ENCODE measurements around the gene PEX7. TPM values are rescaled to one million over a fixed set of nuclear protein-coding genes. Genes with fewer than 3 reads are reported as not detected.

The PEX7 gene
- total and polyA plus RNA-seq, 2 of the 8 experiments (the other 6 are each of a cell fraction or from before 2014, with no cell fraction given): 6.4 to 11.0 TPM

DNA sequence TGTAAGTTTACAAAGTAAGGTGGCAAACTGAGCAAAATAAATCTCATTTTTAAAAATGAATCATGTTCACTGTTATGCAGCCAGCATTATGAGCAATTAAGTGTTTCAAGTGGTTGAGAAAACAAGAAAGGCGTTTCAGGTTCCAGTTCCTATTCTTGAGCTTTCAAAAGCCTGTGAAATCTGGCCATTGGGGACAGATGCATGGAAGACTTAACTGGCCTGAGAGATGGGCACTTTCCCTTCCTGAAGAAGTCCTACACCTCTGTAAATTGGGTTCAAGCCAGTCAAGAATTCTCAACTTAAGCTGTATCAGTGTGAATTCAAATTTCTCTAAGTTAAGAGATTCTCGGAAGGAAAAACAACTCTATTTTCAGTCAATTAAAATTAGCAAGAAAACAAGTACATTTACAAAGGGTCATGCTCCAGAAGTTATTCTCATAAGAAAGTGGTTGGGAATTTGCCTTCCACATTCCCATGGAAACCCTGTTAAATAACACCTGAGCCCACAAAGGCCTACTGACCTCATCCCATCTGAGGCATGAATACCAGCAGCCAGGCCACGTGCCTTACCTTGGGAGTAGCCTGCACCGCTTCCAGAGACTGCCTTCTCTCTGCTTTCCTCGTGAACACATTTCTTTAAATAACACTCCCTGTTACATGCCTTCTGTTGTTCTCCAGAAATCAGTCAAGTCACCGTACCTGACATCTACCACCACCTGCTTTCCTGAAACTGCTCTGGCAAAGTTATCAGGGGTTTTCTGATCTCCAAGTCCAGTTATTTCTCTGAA, 49.5 kb upstream of the PEX7 start:
- no peak overlapping the region for H2BK5ac ChIP-seq (ENCODE audit: low read depth, low read length)
- peak overlapping the region; percentile 18; the same call in 1 of the 2 replicates for H3K27ac ChIP-seq (ENCODE audit: low read depth, low read length)
- no peak overlapping the region for H4K8ac ChIP-seq (ENCODE audit: extremely low read depth, insufficient read depth, low read length)
- H3K79me2 ChIP-seq (ENCODE audit: control insufficient read depth in 1 of 2, insufficient read depth in 2 of 2, low read length in 2 of 2): no peaks in the 10 kb centered on the region
- H2AFZ ChIP-seq (ENCODE audit: low read length): peak overlapping the region; percentile 54
- 78% methylated on average over 6 of the region's 6 CpGs; no CpG with 5 or more reads in 1 of the 2 experiments for WGBS, 2 experiments (ENCODE audit: extremely low coverage in 1 of 2, insufficient coverage in 1 of 2, insufficient read length in 1 of 2, insufficient replicate concordance in 2 of 2, low coverage in 1 of 2, low lambda C conversion rate in 2 of 2, missing lambda C conversion rate in 1 of 2)
- H3K23me2 ChIP-seq (ENCODE audit: low read depth, low read length): no peaks in the 10 kb centered on the region
- peak overlapping the region; percentile 85; the same call in 1 of the 2 replicates for H2BK12ac ChIP-seq (ENCODE audit: low read depth, low read length)
- peaks cover 3 to 5% (median 4%) of the 10 kb centered on the region in 4 experiments; a peak in 5 of 7 replicates for H3K4me1 ChIP-seq (replicated peaks in 1 of 4; ENCODE audit: control insufficient read depth in 3 of 4, insufficient read depth in 4 of 4, low read length in 3 of 4)
- no peak overlapping the region for H2BK120ac ChIP-seq (replicated peaks; ENCODE audit: low read depth, low read length)
- H3K14ac ChIP-seq (ENCODE audit: insufficient read length): no peak overlapping the region
- no peak overlapping the region for H3K18ac ChIP-seq (ENCODE audit: extremely low read depth, low read length)
- H3K4me2 ChIP-seq (ENCODE audit: insufficient read depth in 1 of 2, low read depth in 2 of 2, low read length in 2 of 2): no peak overlapping the region
- H3K79me1 ChIP-seq (ENCODE audit: low read depth, low read length): no peaks in the 10 kb centered on the region
- H4K91ac ChIP-seq (replicated peaks; ENCODE audit: insufficient read length, low read length): no peak overlapping the region
- no peak overlapping the region for H2BK15ac ChIP-seq (ENCODE audit: low read length)
- H3K4ac ChIP-seq (replicated peaks; ENCODE audit: insufficient read length, low read depth, low read length): no peak overlapping the region
- no peak for FAIRE-seq
- no peak overlapping the region; the same call in 1 of the 2 replicates for H2AK5ac ChIP-seq (ENCODE audit: low read depth, low read length)
- H3K36me3 ChIP-seq (ENCODE audit: control insufficient read depth in 2 of 4, insufficient read depth in 4 of 4, low read length in 3 of 4): no peaks in the 10 kb centered on the region
- no peak overlapping the region for H4K5ac ChIP-seq (ENCODE audit: insufficient read length, low read depth, low read length)
- no peak overlapping the region for H3K23ac ChIP-seq (ENCODE audit: insufficient read length)
- no peak overlapping the region for H3K4me3 ChIP-seq (ENCODE audit: extremely low read depth in 1 of 4, insufficient read depth in 2 of 4, low read depth in 3 of 4, low read length in 4 of 4)
- no peak for DNase-seq (ENCODE audit: low read depth in 1 of 2, low spot score in 2 of 2)
- no peaks in the 10 kb centered on the region; a peak in 1 of 4 replicates for H3K9me3 ChIP-seq (ENCODE audit: insufficient read depth in 2 of 2, low read depth in 1 of 2, low read length in 1 of 2)
- no peaks in the 10 kb centered on the region for H4K20me1 ChIP-seq (replicated peaks in 1 of 2; ENCODE audit: control insufficient read depth in 1 of 2, insufficient read depth in 2 of 2, low read length in 2 of 2)
- POLR2A ChIA-PET (ENCODE audit: partially characterized antibody): interaction anchor here (1.8 kb wide), 1 partner anchor 12 kb away, joined by 5 read pairs; no protein-coding TSS in a partner anchor
- H3K56ac ChIP-seq (replicated peaks; ENCODE audit: insufficient read length, low read depth, low read length): no peak overlapping the region
- H3K27me3 ChIP-seq (replicated peaks in 1 of 4; ENCODE audit: control insufficient read depth in 3 of 4, extremely low read depth in 1 of 4, insufficient read depth in 3 of 4, low read length in 3 of 4): no peaks in the 10 kb centered on the region
- CTCF ChIA-PET (ENCODE audit: partially characterized antibody): interaction anchor here (0.7 to 1.5 kb wide), 3 partner anchors 10 to 129 kb away, joined by 3 to 4 read pairs (median 3); no protein-coding TSS in a partner anchor
- peak overlapping the region in 1 of 4 experiments; percentile 50; a peak in 1 of 7 replicates for H3K9ac ChIP-seq (replicated peaks in 1 of 4; ENCODE audit: extremely low read depth in 1 of 4, low read depth in 3 of 4, low read length in 3 of 4)
- H2BK20ac ChIP-seq (ENCODE audit: low read length): no peak overlapping the region
- TF ChIP-seq, protein P1, sequence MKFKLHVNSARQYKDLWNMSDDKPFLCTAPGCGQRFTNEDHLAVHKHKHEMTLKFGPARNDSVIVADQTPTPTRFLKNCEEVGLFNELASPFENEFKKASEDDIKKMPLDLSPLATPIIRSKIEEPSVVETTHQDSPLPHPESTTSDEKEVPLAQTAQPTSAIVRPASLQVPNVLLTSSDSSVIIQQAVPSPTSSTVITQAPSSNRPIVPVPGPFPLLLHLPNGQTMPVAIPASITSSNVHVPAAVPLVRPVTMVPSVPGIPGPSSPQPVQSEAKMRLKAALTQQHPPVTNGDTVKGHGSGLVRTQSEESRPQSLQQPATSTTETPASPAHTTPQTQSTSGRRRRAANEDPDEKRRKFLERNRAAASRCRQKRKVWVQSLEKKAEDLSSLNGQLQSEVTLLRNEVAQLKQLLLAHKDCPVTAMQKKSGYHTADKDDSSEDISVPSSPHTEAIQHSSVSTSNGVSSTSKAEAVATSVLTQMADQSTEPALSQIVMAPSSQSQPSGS (IDR thresholded peaks at IDR 0.05; ENCODE audit: low read length): peak; percentile 77; the same call in 1 of the 2 replicates
- TF ChIP-seq CHD2 (IDR thresholded peaks at IDR 0.05; ENCODE audit: low read length) (no peak), POLR2AphosphoS5 (IDR thresholded peaks at IDR 0.05; ENCODE audit: low read depth, low read length) (no peak; the same call in 1 of the 2 replicates), KDM4A (IDR thresholded peaks at IDR 0.05; ENCODE audit: low read depth, low read length, severe bottlenecking) (no peak), SP4 (IDR thresholded peaks at IDR 0.05; ENCODE audit: low read length) (no peak), RFX5 (IDR thresholded peaks at IDR 0.05; ENCODE audit: borderline replicate concordance, low read depth, low read length) (no peak)
- TF ChIP-seq, protein P2, sequence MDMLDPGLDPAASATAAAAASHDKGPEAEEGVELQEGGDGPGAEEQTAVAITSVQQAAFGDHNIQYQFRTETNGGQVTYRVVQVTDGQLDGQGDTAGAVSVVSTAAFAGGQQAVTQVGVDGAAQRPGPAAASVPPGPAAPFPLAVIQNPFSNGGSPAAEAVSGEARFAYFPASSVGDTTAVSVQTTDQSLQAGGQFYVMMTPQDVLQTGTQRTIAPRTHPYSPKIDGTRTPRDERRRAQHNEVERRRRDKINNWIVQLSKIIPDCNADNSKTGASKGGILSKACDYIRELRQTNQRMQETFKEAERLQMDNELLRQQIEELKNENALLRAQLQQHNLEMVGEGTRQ (IDR thresholded peaks at IDR 0.05; ENCODE audit: low read length): peak; percentile 49; the same call in 1 of the 2 replicates
- TF ChIP-seq, protein P3, sequence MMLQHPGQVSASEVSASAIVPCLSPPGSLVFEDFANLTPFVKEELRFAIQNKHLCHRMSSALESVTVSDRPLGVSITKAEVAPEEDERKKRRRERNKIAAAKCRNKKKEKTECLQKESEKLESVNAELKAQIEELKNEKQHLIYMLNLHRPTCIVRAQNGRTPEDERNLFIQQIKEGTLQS (IDR thresholded peaks at IDR 0.05; ENCODE audit: insufficient read depth, low read depth, low read length): no peak

Measured in H1 (cell line).